CD4-positive, alpha-beta T cell (primary cell): Measurements from ENCODE around the gene NUP214. TPM values are rescaled to one million over a fixed set of nuclear protein-coding genes. Genes with fewer than 3 reads are reported as not detected.

ENCODE experiments used
- ATAC-seq: fragments of 200-7000 bp; cut with Tn5 transposase; one replicate; pipeline ENCODE4 v1.10.0; 2022; ENCODE audit warnings: mild to moderate bottlenecking; ENCODE audit not compliant: poor library complexity
- CTCF ChIA-PET: fragments of 350-600 bp; sonication (Branson Sonifier 250); formaldehyde crosslinking; loops from one replicate; lab custom pipeline; 2021; ENCODE audit warnings: antibody characterized with exemption, inconsistent platforms; lab: Charles Lee
- POLR2A ChIA-PET: fragments of 350-600 bp; sonication (Branson Sonifier 250); formaldehyde crosslinking; loops from one replicate; lab custom pipeline; 2021; ENCODE audit warnings: antibody characterized with exemption, inconsistent platforms; lab: Charles Lee
- DNase-seq, 14 experiments: peaks; one replicate each; pipeline ENCODE4 v3.0.0-alpha.2; 2013 to 2020; ENCODE audit warnings: mixed read lengths in 2 of 14
- H3K27ac ChIP-seq, 2 donors: one replicate each; pipeline versions ENCODE4 v1.5.1 to v1.7.0; 2013; ENCODE audit warnings: low read length in 2 of 2, low read depth in 1 of 2, mild to moderate bottlenecking in 1 of 2
- H3K27me3 ChIP-seq, 2 experiments: 1 replicate in 1 of 2; 2 replicates in 1 of 2; pipeline versions ENCODE4 v1.6.1 to v1.7.0; 2013; ENCODE audit warnings: low read length in 2 of 2, control low read depth in 1 of 2, mild to moderate bottlenecking in 1 of 2, moderate library complexity in 1 of 2; ENCODE audit not compliant: insufficient read depth in 2 of 2, control insufficient read depth in 1 of 2
- H3K36me3 ChIP-seq: one replicate; pipeline ENCODE4 v1.6.1; 2013; ENCODE audit warnings: low read length, control low read depth; ENCODE audit not compliant: insufficient read depth
- H3K4me1 ChIP-seq: one replicate; pipeline ENCODE4 v1.6.1; 2013; ENCODE audit warnings: low read length, control low read depth; ENCODE audit not compliant: insufficient read depth
- H3K4me3 ChIP-seq: one replicate; pipeline ENCODE4 v1.5.1; 2013; ENCODE audit warnings: mild to moderate bottlenecking, low read length, moderate library complexity
- H3K9me3 ChIP-seq, 2 experiments: 1 replicate in 1 of 2; 2 replicates in 1 of 2; pipeline versions ENCODE4 v1.6.1 to v1.7.0; 2013; ENCODE audit warnings: low read length in 2 of 2, mild to moderate bottlenecking in 2 of 2, control low read depth in 1 of 2, moderate library complexity in 1 of 2; ENCODE audit not compliant: control insufficient read depth in 1 of 2, insufficient read depth in 1 of 2
- H3K27ac Mint-ChIP-seq: one replicate; pipeline ENCODE4 v1.8.0; 2020; ENCODE audit warnings: mixed read lengths
- H3K27me3 Mint-ChIP-seq: one replicate; pipeline ENCODE4 v1.8.0; 2021; ENCODE audit warnings: mixed read lengths
- H3K36me3 Mint-ChIP-seq: one replicate; pipeline ENCODE4 v1.8.0; 2021; ENCODE audit warnings: low read depth, mixed read lengths
- H3K4me1 Mint-ChIP-seq: one replicate; pipeline ENCODE4 v1.8.0; 2021; ENCODE audit warnings: low read depth, mixed read lengths
- H3K4me3 Mint-ChIP-seq: one replicate; pipeline ENCODE4 v1.8.0; 2020; ENCODE audit warnings: mild to moderate bottlenecking, mixed read lengths
- H3K9me3 Mint-ChIP-seq: one replicate; pipeline ENCODE4 v1.8.0; 2020; ENCODE audit warnings: mixed read lengths
- intact Hi-C, 2 experiments: fragments of 100-400 bp; cut with DNase I in 1 of 2; cut with micrococcal nuclease in 1 of 2; formaldehyde crosslinking; loops; one replicate each; pipeline versions ENCODE4 v1.15.1 to v1.9.0; 2023 to 2025; cut with DNase I, micrococcal nuclease
- total RNA-seq, 174 experiments: library from RNA in 2 of 174; stranded (reverse) in 2 of 174; gene quantifications; one replicate each; pipeline ENCODE4 v1.2.3 and lab custom pipeline; 2021 to 2026
- TF ChIP-seq, protein P1 (sequence below): fragments of 200-600 bp; IDR thresholded peaks from one replicate; pipeline ENCODE4 v1.8.0; 2022; ENCODE audit warnings: antibody characterized with exemption, mild to moderate bottlenecking

The NUP214 gene
- total RNA-seq, 2 experiments from 2014 or later = 105 to 107 TPM

GRCh38 chr9:131101207-131101964 lies 24.0 kb upstream of the NUP214 start:
- peaks cover 7 to 10% of the 10 kb centered on the region in 2 experiments for H3K27me3 ChIP-seq

DNA sequence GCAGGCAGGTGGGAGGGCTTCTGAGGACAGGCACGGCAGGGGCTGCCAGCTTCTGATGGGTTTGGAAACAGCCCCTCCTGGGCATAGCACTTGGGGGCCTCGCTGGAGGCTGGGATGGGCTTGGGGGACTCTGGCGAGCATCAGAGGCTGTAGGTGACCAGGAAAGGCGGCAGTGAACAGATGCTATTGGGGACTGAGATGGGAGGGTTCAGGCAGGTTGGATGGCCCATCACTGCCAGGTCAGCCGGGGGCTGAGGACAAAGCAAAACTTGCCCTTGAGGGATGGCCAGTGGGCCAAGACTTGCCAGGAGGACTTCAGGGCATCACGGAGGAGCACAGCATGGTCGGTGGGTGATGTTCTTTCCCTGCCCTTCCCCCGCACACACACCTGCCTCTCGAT lies 22.4 kb upstream of the NUP214 start:
- no peaks in the 10 kb centered on the region for H3K4me1 Mint-ChIP-seq
- DNase-seq (no peak), ATAC-seq (no peak)
- H3K4me1 ChIP-seq = no peaks in the 10 kb centered on the region
- no peaks in the 10 kb centered on the region for H3K9me3 ChIP-seq
- H3K9me3 Mint-ChIP-seq = no peaks in the 10 kb centered on the region
- TF ChIP-seq, protein P1, sequence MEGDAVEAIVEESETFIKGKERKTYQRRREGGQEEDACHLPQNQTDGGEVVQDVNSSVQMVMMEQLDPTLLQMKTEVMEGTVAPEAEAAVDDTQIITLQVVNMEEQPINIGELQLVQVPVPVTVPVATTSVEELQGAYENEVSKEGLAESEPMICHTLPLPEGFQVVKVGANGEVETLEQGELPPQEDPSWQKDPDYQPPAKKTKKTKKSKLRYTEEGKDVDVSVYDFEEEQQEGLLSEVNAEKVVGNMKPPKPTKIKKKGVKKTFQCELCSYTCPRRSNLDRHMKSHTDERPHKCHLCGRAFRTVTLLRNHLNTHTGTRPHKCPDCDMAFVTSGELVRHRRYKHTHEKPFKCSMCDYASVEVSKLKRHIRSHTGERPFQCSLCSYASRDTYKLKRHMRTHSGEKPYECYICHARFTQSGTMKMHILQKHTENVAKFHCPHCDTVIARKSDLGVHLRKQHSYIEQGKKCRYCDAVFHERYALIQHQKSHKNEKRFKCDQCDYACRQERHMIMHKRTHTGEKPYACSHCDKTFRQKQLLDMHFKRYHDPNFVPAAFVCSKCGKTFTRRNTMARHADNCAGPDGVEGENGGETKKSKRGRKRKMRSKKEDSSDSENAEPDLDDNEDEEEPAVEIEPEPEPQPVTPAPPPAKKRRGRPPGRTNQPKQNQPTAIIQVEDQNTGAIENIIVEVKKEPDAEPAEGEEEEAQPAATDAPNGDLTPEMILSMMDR = no peak
- H3K36me3 ChIP-seq = no peaks in the 10 kb centered on the region
- intact Hi-C loops = no loop called here
- CTCF ChIA-PET = no interaction called here
- H3K4me3 Mint-ChIP-seq = no peak overlapping the region
- no peak overlapping the region for H3K27ac ChIP-seq
- peaks cover 9% of the 10 kb centered on the region for H3K27me3 Mint-ChIP-seq
- H3K4me3 ChIP-seq = no peak overlapping the region
- no peaks in the 10 kb centered on the region for H3K27me3 ChIP-seq
- POLR2A ChIA-PET = no interaction called here
- no peaks in the 10 kb centered on the region for H3K36me3 Mint-ChIP-seq
- no peak overlapping the region for H3K27ac Mint-ChIP-seq

More at GRCh38 chr9:131101207-131101964, 24.0 kb upstream of the NUP214 start:
- Mint-ChIP-seq H3K36me3 (no peaks in the 10 kb centered on the region), H3K27me3 (peaks cover 19% of the 10 kb centered on the region), H3K9me3 (no peaks in the 10 kb centered on the region), H3K4me3 (no peak overlapping the region), H3K4me1 (peaks cover 5% of the 10 kb centered on the region), H3K27ac (no peak overlapping the region)
- intact Hi-C loops = no loop called here
- POLR2A ChIA-PET = no interaction called here
- Histone ChIP-seq H3K36me3 (no peaks in the 10 kb centered on the region), H3K27ac (no peak overlapping the region), H3K9me3 (no peaks in the 10 kb centered on the region), H3K4me1 (peaks cover 6% of the 10 kb centered on the region), H3K4me3 (no peak overlapping the region)
- TF ChIP-seq, protein P1 = no peak
- DNase-seq = no peak
- CTCF ChIA-PET = no interaction called here
- ATAC-seq = no peak

DNA sequence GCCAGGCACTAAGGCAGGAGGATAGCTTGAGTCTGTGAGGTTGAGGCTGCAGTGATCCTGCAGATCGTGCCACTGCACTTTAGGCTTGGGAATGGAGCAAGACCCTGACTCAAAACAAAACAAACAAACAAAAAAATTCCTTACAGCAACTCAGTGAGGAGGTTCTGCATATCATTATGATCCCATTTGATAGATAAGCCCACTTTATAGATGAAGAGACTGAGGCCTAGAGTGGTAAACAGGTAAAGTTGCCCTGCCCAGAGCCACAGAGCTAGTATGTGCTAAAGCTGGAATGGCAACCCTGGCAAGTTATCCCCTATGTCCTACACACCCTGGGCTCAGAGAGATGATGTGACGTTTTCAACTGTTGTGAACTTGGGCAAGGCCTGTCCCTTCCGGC lies 21.9 kb upstream of the NUP214 start:
- Mint-ChIP-seq H3K36me3 (no peaks in the 10 kb centered on the region), H3K9me3 (no peaks in the 10 kb centered on the region), H3K4me3 (no peak overlapping the region), H3K27me3 (peaks cover 7% of the 10 kb centered on the region), H3K27ac (no peak overlapping the region), H3K4me1 (no peaks in the 10 kb centered on the region)
- ATAC-seq = no peak
- H3K4me1 ChIP-seq = no peaks in the 10 kb centered on the region
- H3K4me3 ChIP-seq = no peak overlapping the region
- no peaks in the 10 kb centered on the region for H3K27me3 ChIP-seq
- no peak overlapping the region for H3K27ac ChIP-seq
- H3K9me3 ChIP-seq = no peaks in the 10 kb centered on the region
- H3K36me3 ChIP-seq = no peaks in the 10 kb centered on the region
- intact Hi-C loops = no loop called here
- CTCF ChIA-PET = no interaction called here
- DNase-seq = no peak
- TF ChIP-seq, protein P1 = no peak
- POLR2A ChIA-PET = no interaction called here
